ENCODE results near the gene U2AF2. TPM values are rescaled to one million over a fixed set of nuclear protein-coding genes. Genes with fewer than 3 reads are reported as not detected.

Gene U2AF2
- total and polyA plus RNA-seq, 2 experiments from 2014 or later = 73.1 to 233 TPM

- TF ChIP-seq ZNF462 (CRISPR knock-in tag; IDR thresholded peaks at IDR 0.05) (no peak), STAT1 (IDR thresholded peaks at IDR 0.05; ENCODE audit: unreplicated experiment) (no peak), CREB1 (CRISPR knock-in tag; IDR thresholded peaks at IDR 0.05; ENCODE audit: low read depth) (no peak), CTCF (conservative IDR thresholded peaks at IDR 0.05; ENCODE audit: low read depth in 2 of 2) (no peak), EZH2phosphoT487 (IDR thresholded peaks at IDR 0.05; ENCODE audit: unreplicated experiment) (no peak), POLR2AphosphoS5 (IDR thresholded peaks at IDR 0.05; ENCODE audit: low read depth) (no peak; the same call in 1 of the 2 replicates)
Measured at GRCh38 chr19:55641426-55642152, 13.2 kb upstream of the U2AF2 start (continued).

Measured in GM23338 (cell line).